Measurements from ENCODE around the gene CSF1R. TPM values are rescaled to one million over a fixed set of nuclear protein-coding genes. Genes with fewer than 3 reads are reported as not detected.

CSF1R gene
- total and polyA plus RNA-seq, 8 donors, result 3.0 to 235 (median 25.2) TPM

- H3K27ac ChIP-seq, result no peak overlapping the region
- intact Hi-C loops (cut with DNase I; ENCODE audit: low total_unique reads), result no loop called here
- no peaks in the 10 kb centered on the region for H3K27me3 ChIP-seq
- WGBS, 5 donors, result 87 to 92% (median 91%) methylated on average over 4 of the region's 4 CpGs
- DNase-seq, result no peak
- H3K4me3 ChIP-seq, result no peak overlapping the region
- no peaks in the 10 kb centered on the region for H3K9me3 ChIP-seq
- TF ChIP-seq POLR2AphosphoS5 (IDR thresholded peaks at IDR 0.05), result no peak
- no peak for TF ChIP-seq EP300 (IDR thresholded peaks at IDR 0.05)
- no peak for TF ChIP-seq POLR2A (IDR thresholded peaks at IDR 0.05)
- TF ChIP-seq, protein P1, sequence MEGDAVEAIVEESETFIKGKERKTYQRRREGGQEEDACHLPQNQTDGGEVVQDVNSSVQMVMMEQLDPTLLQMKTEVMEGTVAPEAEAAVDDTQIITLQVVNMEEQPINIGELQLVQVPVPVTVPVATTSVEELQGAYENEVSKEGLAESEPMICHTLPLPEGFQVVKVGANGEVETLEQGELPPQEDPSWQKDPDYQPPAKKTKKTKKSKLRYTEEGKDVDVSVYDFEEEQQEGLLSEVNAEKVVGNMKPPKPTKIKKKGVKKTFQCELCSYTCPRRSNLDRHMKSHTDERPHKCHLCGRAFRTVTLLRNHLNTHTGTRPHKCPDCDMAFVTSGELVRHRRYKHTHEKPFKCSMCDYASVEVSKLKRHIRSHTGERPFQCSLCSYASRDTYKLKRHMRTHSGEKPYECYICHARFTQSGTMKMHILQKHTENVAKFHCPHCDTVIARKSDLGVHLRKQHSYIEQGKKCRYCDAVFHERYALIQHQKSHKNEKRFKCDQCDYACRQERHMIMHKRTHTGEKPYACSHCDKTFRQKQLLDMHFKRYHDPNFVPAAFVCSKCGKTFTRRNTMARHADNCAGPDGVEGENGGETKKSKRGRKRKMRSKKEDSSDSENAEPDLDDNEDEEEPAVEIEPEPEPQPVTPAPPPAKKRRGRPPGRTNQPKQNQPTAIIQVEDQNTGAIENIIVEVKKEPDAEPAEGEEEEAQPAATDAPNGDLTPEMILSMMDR (IDR thresholded peaks at IDR 0.05), result no peak
- peaks cover 18 to 37% (median 26%) of the 10 kb centered on the region in 4 donors for H3K4me1 ChIP-seq
- H3K36me3 ChIP-seq, result peaks cover 29 to 76% (median 72%) of the 10 kb centered on the region in 4 donors
Observed at GRCh38 chr5:150006318-150006717, 80.0 kb downstream of the CSF1R start.

Small RNA genes lying within 50 kb of the gene (small RNA-seq; reads per million reads assigned to genes)
- gene RF00019, result 0 reads per million in 4 donors

Other genes with a start within 250 kb of the CSF1R start
- gene PDE6A, start 141.8 kb downstream of the CSF1R start, total RNA-seq, result under 1 TPM in 1 of 5 donors, not detected in 4; under 0.01 TPM
- under 1 TPM in 1 of 3 donors, not detected in 2; 0.80 TPM for gene PDE6A, start 141.8 kb downstream of the CSF1R start, polyA plus RNA-seq
- 100 to 1,000 TPM in 1 of 5 donors, 10 to 100 TPM in 1, 1 to 10 TPM in 3; 3.6 to 135 (median 8.4) TPM for gene SLC26A2, start 125.8 kb downstream of the CSF1R start, total RNA-seq
- gene SLC26A2, start 125.8 kb downstream of the CSF1R start, polyA plus RNA-seq, result 1 to 10 TPM in 2 of 3 donors, under 1 TPM in 1; 0.81 to 7.4 (median 1.2) TPM
- 1 to 10 TPM in 2 of 5 donors, under 1 TPM in 2, not detected in 1; under 0.01 to 3.3 (median 1.6) TPM for gene TIGD6, start 85.9 kb downstream of the CSF1R start, total RNA-seq
- gene TIGD6, start 85.9 kb downstream of the CSF1R start, polyA plus RNA-seq, result 1 to 10 TPM; 1.8 to 2.9 (median 2.9) TPM
- 10 to 100 TPM; 17.5 to 90.6 (median 52.0) TPM for gene HMGXB3, start 85.8 kb downstream of the CSF1R start, total RNA-seq
- gene HMGXB3, start 85.8 kb downstream of the CSF1R start, polyA plus RNA-seq, result 10 to 100 TPM in 1 of 3 donors, 1 to 10 TPM in 2; 7.9 to 15.3 (median 10.0) TPM
- gene PDGFRB, start 69.3 kb upstream of the CSF1R start, total RNA-seq, result 10 to 100 TPM; 16.5 to 71.2 (median 53.1) TPM
- 1 to 10 TPM; 4.7 to 9.1 (median 6.9) TPM for gene PDGFRB, start 69.3 kb upstream of the CSF1R start, polyA plus RNA-seq
- gene CDX1, start 80.2 kb upstream of the CSF1R start, total RNA-seq, result 100 to 1,000 TPM in 1 of 5 donors, 1 to 10 TPM in 1, not detected in 3; 2.0 to 472 TPM
- gene CDX1, start 80.2 kb upstream of the CSF1R start, polyA plus RNA-seq, result under 1 TPM in 1 of 3 donors, not detected in 2; 0.31 TPM
- gene SLC6A7, start 103.5 kb upstream of the CSF1R start, total RNA-seq, result 10 to 100 TPM in 1 of 5 donors, not detected in 4; 29.3 TPM
- gene SLC6A7, start 103.5 kb upstream of the CSF1R start, polyA plus RNA-seq, result not detected
- 10 to 100 TPM in 1 of 5 donors, 1 to 10 TPM in 2, not detected in 2; 1.1 to 18.3 (median 6.4) TPM for gene CAMK2A, start 203.2 kb upstream of the CSF1R start, total RNA-seq
- under 1 TPM; 0.06 to 0.15 (median 0.13) TPM for gene CAMK2A, start 203.2 kb upstream of the CSF1R start, polyA plus RNA-seq
- gene ARSI, start 216.4 kb upstream of the CSF1R start, total RNA-seq, result 1 to 10 TPM in 3 of 5 donors, not detected in 2; 1.7 to 7.0 (median 2.3) TPM
- gene ARSI, start 216.4 kb upstream of the CSF1R start, polyA plus RNA-seq, result under 1 TPM in 2 of 3 donors, not detected in 1; 0.35 to 0.81 TPM

All from stomach (tissue), 9 donors.